GM12865 (cell line): ENCODE data around the gene ASCL3.
"Not testable (repeated sequence)": the region's sequence is repeated elsewhere in the genome, so short reads cannot be mapped to it uniquely, and the experiment has no call there.

Experiments used
- DNase-seq: peaks from one replicate; pipeline ENCODE4 v3.0.0; 2010; ENCODE audit warnings: low read depth
- H3K4me3 ChIP-seq: 2 replicates; pipeline ENCODE4 v1.5.1; 2011; ENCODE audit warnings: mild to moderate bottlenecking, low read depth, low read length, control low read depth
- CTCF ChIP-seq: IDR thresholded peaks from 2 replicates; pipeline ENCODE4 v1.5.1; 2011; ENCODE audit warnings: low read length, control low read depth, low read depth, inconsistent platforms; ENCODE audit not compliant: insufficient read depth; ENCODE audit errors: missing control alignments

Gene ASCL3

GRCh38 chr11:8980485-8980884, 37.7 kb upstream of the ASCL3 start:
- no peak for DNase-seq
- H3K4me3 ChIP-seq, result no peak overlapping the region
- no peak for TF ChIP-seq CTCF

GRCh38 chr11:8979365-8979764, 36.5 kb upstream of the ASCL3 start:
- not testable (repeated sequence) for H3K4me3 ChIP-seq, DNase-seq

GRCh38 chr11:8973121-8973520, 30.3 kb upstream of the ASCL3 start:
- no peak overlapping the region for H3K4me3 ChIP-seq
- DNase-seq, result no peak
- TF ChIP-seq CTCF, result no peak

- no peak overlapping the region for H3K4me3 ChIP-seq
- no peak for DNase-seq
- TF ChIP-seq CTCF, result no peak
These were observed 29.1 kb upstream of the ASCL3 start for GRCh38 chr11:8971924-8972316.

- no peak for TF ChIP-seq CTCF
- H3K4me3 ChIP-seq, result no peak overlapping the region
- no peak for DNase-seq
These were observed 28.5 kb upstream of the ASCL3 start for GRCh38 chr11:8971196-8971923.

GRCh38 chr11:8967184-8967583, 24.4 kb upstream of the ASCL3 start:
- DNase-seq, result no peak
- no peak for TF ChIP-seq CTCF
- H3K4me3 ChIP-seq, result no peak overlapping the region

- DNase-seq, result peak; percentile 93
- TF ChIP-seq CTCF, result no peak
- H3K4me3 ChIP-seq, result peak within 1 kb of the TSS; percentile 73
These were observed 21.8 kb upstream of the ASCL3 start, which contains the start of gene TMEM9B for GRCh38 chr11:8964324-8965320. Gene TMEM9B, minus strand, starts transcription at chr11:8964442. Its CDS starts 129 bp downstream, at chr11:8964313.
